Mammary epithelial cell (primary cell): ENCODE data around the gene CHRND.

ENCODE experiments used
- CTCF ChIP-seq, 2 donors: IDR thresholded peaks in 1 of 2; conservative IDR thresholded peaks in 1 of 2; 2 replicates each; pipeline ENCODE4 v1.5.1; 2011 to 2012; ENCODE audit warnings: inconsistent platforms in 2 of 2, low read length in 2 of 2, mild to moderate bottlenecking in 2 of 2, control low read depth in 1 of 2, low read depth in 1 of 2; ENCODE audit not compliant: insufficient read depth in 1 of 2; ENCODE audit errors: extremely low read depth in 1 of 2
- EZH2 ChIP-seq: IDR thresholded peaks from 2 replicates; pipeline ENCODE4 v1.6.1; 2012; ENCODE audit warnings: low read length, inconsistent platforms, borderline replicate concordance

GRCh38 chr2:232489516-232490220 is 36.3 kb upstream of the CHRND start:
- TF ChIP-seq CTCF (conservative IDR thresholded peaks at IDR 0.05 in 1 of 2, IDR thresholded peaks at IDR 0.05 in 1 of 2; ENCODE audit: extremely low read depth in 1 of 2, insufficient read depth in 1 of 2, low read depth in 1 of 2, low read length in 2 of 2) (no peak), EZH2 (no peak)
